ENCODE measurements around the gene DUSP14. TPM values are rescaled to one million over a fixed set of nuclear protein-coding genes. Genes with fewer than 3 reads are reported as not detected.
A peak's percentile ranks its signal among the peaks of the same experiment; 100 is the strongest.
"Not testable (repeated sequence)": the region's sequence is repeated elsewhere in the genome, so short reads cannot be mapped to it uniquely, and the experiment has no call there.

DUSP14 gene
- 1.3 TPM for total RNA-seq (2013)
- 1 to 10 TPM in 2 of 3 donors, under 1 TPM in 1; 0.24 to 1.6 (median 1.1) TPM for polyA plus RNA-seq
- 2.0 and 2.1 TPM in 2 replicates for polyA minus RNA-seq
- total RNA-seq, result 0.35 to 8.5 (median 4.1) reads per million in 11 experiments

GRCh38 chr17:37489197-37490001 lies at the start of gene DUSP14:
DUSP14 (plus strand) TSS chr17:37489891; CDS start chr17:37512273, 22,382 bp downstream.
- peak within 1 kb of the TSS; percentile 96 to 97 for H3K4me3 Mint-ChIP-seq
- Histone ChIP-seq H3K79me2 (ENCODE audit: insufficient read depth, low read length) (no peaks in the 10 kb centered on the region), H3K4me2 (replicated peaks; ENCODE audit: extremely low read depth, low read length, poor library complexity, severe bottlenecking) (peak within 1 kb of the TSS; percentile 95), H3K4me3 (replicated peaks in 1 of 3; ENCODE audit: low read depth in 2 of 3, low read length in 3 of 3) (peak within 1 kb of the TSS; percentile 65 to 83 (median 75)), H3K27me3 (ENCODE audit: control insufficient read depth in 2 of 2, insufficient read depth in 2 of 2, low read length in 2 of 2) (peaks cover 0 to 36% of the 10 kb centered on the region in 2 donors), H4K20me1 (ENCODE audit: insufficient read depth, low read length) (no peaks in the 10 kb centered on the region), H3K4me1 (ENCODE audit: control insufficient read depth in 1 of 2, insufficient read depth in 2 of 2, low read length in 2 of 2) (peaks cover 21 to 32% of the 10 kb centered on the region in 2 donors), H3K9me3 (replicated peaks in 1 of 2; ENCODE audit: control insufficient read depth in 1 of 2, insufficient read depth in 1 of 2, low read length in 2 of 2) (no peaks in the 10 kb centered on the region), H3K9ac (ENCODE audit: insufficient read depth, low read length, poor library complexity, severe bottlenecking) (peak within 1 kb of the TSS; percentile 69), H3K36me3 (replicated peaks in 1 of 2; ENCODE audit: control insufficient read depth in 1 of 2, insufficient read depth in 2 of 2, low read length in 2 of 2) (no peaks in the 10 kb centered on the region), H3K27ac (ENCODE audit: low read depth in 1 of 2, low read length in 2 of 2) (peak within 1 kb of the TSS in 1 of 2 donors; percentile 39), H2AFZ (ENCODE audit: insufficient read depth, low read depth, low read length, poor library complexity, severe bottlenecking) (peak within 1 kb of the TSS; percentile 84)
- peaks cover 0 to 4% of the 10 kb centered on the region in 2 donors for H3K36me3 Mint-ChIP-seq
- peak; percentile 23 to 30 (median 28) for DNase-seq
- H3K27me3 Mint-ChIP-seq (ENCODE audit: low read depth in 3 of 3), result peaks cover 23 to 37% (median 25%) of the 10 kb centered on the region in 3 donors
- H3K9me3 Mint-ChIP-seq, result peaks cover 0 to 7% (median 0%) of the 10 kb centered on the region in 7 donors
- H3K27ac Mint-ChIP-seq, result peak within 1 kb of the TSS in 6 of 7 donors; percentile 46 to 86 (median 71)
- intact Hi-C loops (cut with micrococcal nuclease), result no loop called here
- H3K4me1 Mint-ChIP-seq, result peaks cover 31% of the 10 kb centered on the region
- TF ChIP-seq CTCF (IDR thresholded peaks at IDR 0.05), result no peak
- under 1% methylated on average over 77 of the region's 100 CpGs for WGBS (ENCODE audit: insufficient coverage)

- Mint-ChIP-seq H3K36me3 (peaks cover 54 to 87% of the 10 kb centered on the region in 2 donors), H3K27ac (peak overlapping the region in 1 of 7 donors; percentile 45), H3K4me3 (no peak overlapping the region), H3K9me3 (no peaks in the 10 kb centered on the region), H3K27me3 (ENCODE audit: low read depth in 3 of 3) (no peaks in the 10 kb centered on the region), H3K4me1 (no peaks in the 10 kb centered on the region)
- no peak overlapping the region for H3K27ac ChIP-seq (ENCODE audit: low read depth in 1 of 2, low read length in 2 of 2)
- H3K4me3 ChIP-seq (replicated peaks in 1 of 3; ENCODE audit: low read depth in 2 of 3, low read length in 3 of 3), result no peak overlapping the region
- intact Hi-C loops (cut with micrococcal nuclease), result no loop called here
- H3K4me2 ChIP-seq (replicated peaks; ENCODE audit: extremely low read depth, low read length, poor library complexity, severe bottlenecking), result no peak overlapping the region
- no peaks in the 10 kb centered on the region for H3K9me3 ChIP-seq (replicated peaks in 1 of 2; ENCODE audit: control insufficient read depth in 1 of 2, insufficient read depth in 1 of 2, low read length in 2 of 2)
- no peaks in the 10 kb centered on the region for H4K20me1 ChIP-seq (ENCODE audit: insufficient read depth, low read length)
- H3K36me3 ChIP-seq (replicated peaks in 1 of 2; ENCODE audit: control insufficient read depth in 1 of 2, insufficient read depth in 2 of 2, low read length in 2 of 2), result peaks cover 52 to 93% of the 10 kb centered on the region in 2 donors
- H3K9ac ChIP-seq (ENCODE audit: insufficient read depth, low read length, poor library complexity, severe bottlenecking), result no peak overlapping the region
- no peak for TF ChIP-seq CTCF (IDR thresholded peaks at IDR 0.05)
- H3K79me2 ChIP-seq (ENCODE audit: insufficient read depth, low read length), result no peaks in the 10 kb centered on the region
- no peaks in the 10 kb centered on the region for H3K27me3 ChIP-seq (ENCODE audit: control insufficient read depth in 2 of 2, insufficient read depth in 2 of 2, low read length in 2 of 2)
- no peak for DNase-seq
- 100% methylated on average over 2 of the region's 2 CpGs for WGBS (ENCODE audit: insufficient coverage)
- no peak overlapping the region for H2AFZ ChIP-seq (ENCODE audit: insufficient read depth, low read depth, low read length, poor library complexity, severe bottlenecking)
- no peaks in the 10 kb centered on the region for H3K4me1 ChIP-seq (ENCODE audit: control insufficient read depth in 1 of 2, insufficient read depth in 2 of 2, low read length in 2 of 2)
These were observed 49.3 kb upstream of the DUSP14 start for GRCh38 chr17:37440424-37440823.

GRCh38 chr17:37441369-37442014 lies 48.2 kb upstream of the DUSP14 start:
- Mint-ChIP-seq H3K27ac (peak overlapping the region in 2 of 7 donors; percentile 2 to 48), H3K36me3 (peaks cover 59 to 84% of the 10 kb centered on the region in 2 donors)
- H4K20me1 ChIP-seq (ENCODE audit: insufficient read depth, low read length); intact Hi-C loops (cut with micrococcal nuclease); H3K4me2 ChIP-seq (replicated peaks; ENCODE audit: extremely low read depth, low read length, poor library complexity, severe bottlenecking); H3K4me3 ChIP-seq (replicated peaks in 1 of 3; ENCODE audit: low read depth in 2 of 3, low read length in 3 of 3); H3K79me2 ChIP-seq (ENCODE audit: insufficient read depth, low read length); DNase-seq; H3K4me1 ChIP-seq (ENCODE audit: control insufficient read depth in 1 of 2, insufficient read depth in 2 of 2, low read length in 2 of 2); H3K9me3 Mint-ChIP-seq; H3K27me3 Mint-ChIP-seq (ENCODE audit: low read depth in 3 of 3); H3K9ac ChIP-seq (ENCODE audit: insufficient read depth, low read length, poor library complexity, severe bottlenecking); H3K27me3 ChIP-seq (ENCODE audit: control insufficient read depth in 2 of 2, insufficient read depth in 2 of 2, low read length in 2 of 2); H3K9me3 ChIP-seq (replicated peaks in 1 of 2; ENCODE audit: control insufficient read depth in 1 of 2, insufficient read depth in 1 of 2, low read length in 2 of 2); H3K4me1 Mint-ChIP-seq; H2AFZ ChIP-seq (ENCODE audit: insufficient read depth, low read depth, low read length, poor library complexity, severe bottlenecking); H3K4me3 Mint-ChIP-seq: not testable (repeated sequence)
- Histone ChIP-seq H3K36me3 (replicated peaks in 1 of 2; ENCODE audit: control insufficient read depth in 1 of 2, insufficient read depth in 2 of 2, low read length in 2 of 2) (peaks cover 57 to 91% of the 10 kb centered on the region in 2 donors), H3K27ac (ENCODE audit: low read depth in 1 of 2, low read length in 2 of 2) (peak overlapping the region in 1 of 2 donors; percentile 41)
- WGBS (ENCODE audit: insufficient coverage), result 100% methylated on average over 3 of the region's 12 CpGs
